CD4-positive, alpha-beta T cell treated with Interleukin-4 for 4 hours (primary cell): Measurements from ENCODE around the gene TMEM126A.
"Not testable (repeated sequence)": the region's sequence is repeated elsewhere in the genome, so short reads cannot be mapped to it uniquely, and the experiment has no call there.

Experiments
- DNase-seq: peaks from one replicate; pipeline ENCODE4 v3.0.0-alpha.2; 2020

Gene TMEM126A

DNA sequence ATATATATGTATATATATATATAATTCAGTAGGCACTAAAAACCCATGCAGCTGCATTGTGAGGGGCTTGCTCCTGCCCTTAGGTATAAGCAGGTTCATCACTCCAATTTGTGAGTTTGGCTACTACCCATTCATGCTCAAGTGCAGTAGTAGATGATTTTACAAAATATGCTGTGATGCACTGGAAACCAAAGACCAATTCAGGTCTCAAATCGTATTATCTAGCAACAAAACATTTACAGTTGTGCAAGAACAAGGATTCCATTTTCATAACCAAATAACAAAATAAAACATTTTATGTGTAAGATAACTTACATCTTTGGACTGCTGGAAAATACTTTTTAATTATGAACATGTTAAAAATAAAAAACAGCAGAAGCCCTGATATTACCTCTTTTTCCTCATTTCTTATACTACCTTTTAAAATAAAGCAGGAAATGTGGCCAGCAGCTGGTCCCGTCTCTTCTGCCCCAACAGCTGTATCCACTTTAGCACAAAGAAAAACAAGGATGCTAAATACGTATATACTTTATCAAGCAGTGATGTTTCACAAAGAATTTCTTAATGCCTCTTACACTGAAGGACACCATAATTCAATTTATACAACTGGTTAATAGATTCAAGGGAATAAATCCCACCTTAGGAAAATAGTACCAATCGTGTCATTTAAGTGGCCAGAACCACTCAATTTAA lies 14.4 kb downstream of the TMEM126A start:
- DNase-seq: no peak

DNA sequence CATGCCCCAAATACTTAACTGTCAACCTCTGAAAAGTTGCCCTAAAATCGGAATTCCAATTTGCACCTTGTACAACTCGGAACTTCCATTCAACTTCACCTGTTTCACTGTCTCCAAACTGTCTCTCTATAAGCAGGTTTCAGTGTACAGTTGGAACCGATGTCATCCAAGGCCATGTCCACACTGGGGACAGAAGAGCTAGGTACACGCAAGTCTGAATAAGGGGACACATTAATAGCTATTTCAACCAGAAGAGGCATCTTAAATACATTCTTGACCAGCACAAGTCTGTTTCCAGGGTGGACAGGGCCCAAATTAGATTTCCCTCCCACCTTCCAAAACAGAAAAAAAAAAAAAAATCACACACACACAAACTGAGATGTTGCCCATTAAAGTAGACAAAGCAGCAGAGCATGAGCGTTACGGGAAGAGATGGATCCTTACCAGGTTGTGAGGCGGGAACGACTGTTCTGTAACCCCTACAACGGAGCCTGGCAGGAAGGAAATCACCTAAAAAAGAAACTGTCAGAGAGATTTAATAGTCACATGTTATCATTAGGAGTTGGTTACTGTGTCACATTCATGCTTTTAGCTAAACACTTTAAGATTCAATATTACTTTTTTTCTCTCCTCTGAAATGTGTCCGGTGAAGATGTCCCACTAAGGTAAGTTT lies 15.4 kb downstream of the TMEM126A start:
- peak; percentile 36 for DNase-seq

- peak; percentile 88 for DNase-seq
Observed at GRCh38 chr11:85663753-85664614, 16.2 kb downstream of the TMEM126A start.

DNA sequence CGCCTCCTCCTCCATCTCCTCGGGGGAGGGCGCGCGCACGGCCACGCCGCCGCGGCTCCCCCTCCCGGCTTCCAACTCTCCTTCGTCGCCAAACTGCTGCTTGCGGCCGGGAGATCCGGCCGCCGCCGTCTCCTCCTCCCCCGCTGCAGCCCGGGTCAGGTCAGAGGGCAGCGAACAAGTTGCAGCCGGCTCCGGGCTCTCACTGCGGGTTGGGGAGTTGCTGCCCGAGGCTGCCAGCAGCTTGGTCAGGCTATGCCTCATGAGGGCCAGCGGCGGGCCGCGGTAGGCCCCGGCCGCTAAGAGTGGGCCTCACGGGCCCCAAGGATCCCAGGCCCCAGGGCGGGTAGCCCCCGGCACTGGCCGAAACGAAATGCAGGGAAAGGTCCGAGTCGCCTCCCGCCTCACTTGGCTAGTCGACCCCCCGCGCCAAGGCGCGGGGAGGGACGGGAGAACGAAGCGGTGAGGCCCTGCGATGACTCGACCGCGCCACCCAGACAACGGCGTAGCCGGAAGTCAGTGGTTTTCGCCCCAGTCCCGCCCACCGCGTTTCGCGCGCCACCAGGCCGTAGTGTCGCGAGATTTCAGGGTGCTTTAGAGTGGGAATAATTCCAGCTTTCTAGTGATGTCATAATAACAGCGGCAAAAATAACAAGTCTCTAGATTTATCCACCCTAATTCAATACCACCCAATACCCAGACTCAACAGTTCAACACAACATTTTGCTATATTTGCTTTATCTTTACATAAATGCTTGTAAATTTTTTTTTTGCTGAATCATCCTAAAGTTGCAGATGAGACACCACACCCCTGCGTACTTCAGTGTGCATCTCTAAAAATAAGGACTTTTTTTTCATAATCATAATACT lies 17.1 kb downstream of the TMEM126A start, which contains the start of gene CREBZF:
CREBZF (minus strand) TSS at position 515 of the 867 bp plus-strand sequence; CDS start at position 261, 254 bp downstream.
- DNase-seq: peak; percentile 95

DNA sequence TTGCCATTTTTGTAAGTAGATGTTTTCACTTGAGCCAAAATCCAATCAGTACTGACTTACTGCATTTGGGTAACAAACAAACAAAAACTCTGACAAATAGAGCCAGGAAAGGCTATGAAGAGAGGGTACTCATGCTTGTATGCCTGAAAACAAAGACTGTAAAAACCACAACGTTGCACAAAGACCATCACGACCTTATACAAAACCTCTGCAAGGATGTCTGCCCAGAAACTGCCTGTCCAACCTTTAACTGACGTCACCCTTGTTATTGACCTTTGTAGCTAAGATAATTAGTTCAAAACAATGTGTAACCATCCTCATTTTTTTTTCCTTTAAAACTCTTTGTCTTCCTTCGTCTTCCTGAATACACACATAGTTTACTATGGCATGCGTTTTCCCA lies 18.0 kb downstream of the TMEM126A start:
- DNase-seq: peak; percentile 15

- DNase-seq: no peak
Observed at GRCh38 chr11:85666687-85667086, 18.9 kb downstream of the TMEM126A start.

DNA sequence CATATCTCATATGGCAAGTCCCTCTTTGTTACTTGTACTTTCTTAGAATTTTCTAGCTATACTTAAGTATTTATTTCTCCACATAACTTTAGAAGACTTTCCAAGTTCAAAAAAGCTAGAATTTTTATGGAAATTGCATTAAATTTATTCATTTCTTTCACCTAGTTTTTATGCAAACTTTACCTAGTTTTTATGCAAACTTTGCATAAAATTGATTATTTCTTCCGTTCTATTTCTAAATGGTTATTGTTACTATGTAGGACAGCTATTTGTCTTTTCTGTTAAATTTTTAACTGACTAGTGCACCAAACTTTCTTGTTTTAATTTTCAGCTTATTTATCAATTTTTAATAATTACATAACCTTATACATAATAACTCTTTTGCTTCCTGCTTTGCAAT lies 20.4 kb downstream of the TMEM126A start:
- no peak for DNase-seq

GRCh38 chr11:85670949-85671663 lies 23.3 kb downstream of the TMEM126A start:
- DNase-seq: not testable (repeated sequence)

GRCh38 chr11:85672105-85672902 lies 24.5 kb downstream of the TMEM126A start:
- DNase-seq: no peak

DNA sequence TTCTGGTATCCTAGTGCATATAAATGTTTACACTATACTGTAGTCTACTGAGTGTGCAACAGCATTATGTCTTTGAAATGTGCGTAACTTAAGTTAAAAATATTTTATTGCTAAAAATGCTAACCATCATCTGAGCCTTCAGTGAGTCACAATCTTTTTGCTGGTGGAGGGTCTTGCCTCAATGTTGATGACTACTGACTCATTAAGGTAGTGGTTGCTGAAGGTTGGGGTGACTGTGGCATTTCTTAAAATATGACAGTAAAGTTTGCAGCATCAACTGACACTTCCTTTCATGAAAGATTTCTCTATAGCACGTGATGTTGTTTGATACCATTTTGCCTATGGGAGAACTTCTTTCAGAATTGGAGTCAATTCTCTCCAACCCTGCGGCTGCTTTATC lies 25.6 kb downstream of the TMEM126A start:
- no peak for DNase-seq

DNA sequence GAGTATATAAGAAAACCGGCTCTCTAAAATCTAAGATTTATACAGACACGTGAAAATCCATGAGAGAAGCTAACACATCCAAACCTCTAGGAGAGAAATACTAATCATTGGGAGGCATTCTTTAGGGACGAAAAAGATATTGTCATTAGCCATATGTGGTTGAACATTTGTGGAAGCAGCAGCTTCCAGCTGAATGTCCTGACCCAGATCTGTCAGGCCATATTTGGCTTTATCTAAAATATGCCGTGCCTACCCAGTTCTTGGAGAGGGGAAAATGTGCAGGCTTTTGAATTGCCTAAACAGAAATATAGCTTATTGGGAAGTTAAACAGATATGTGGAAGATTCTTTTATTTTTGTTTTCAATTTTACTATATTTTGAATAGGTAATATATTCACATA lies 31.8 kb downstream of the TMEM126A start:
- no peak for DNase-seq

GRCh38 chr11:85680897-85681296 lies 33.1 kb downstream of the TMEM126A start:
- peak; percentile 15 for DNase-seq

DNA sequence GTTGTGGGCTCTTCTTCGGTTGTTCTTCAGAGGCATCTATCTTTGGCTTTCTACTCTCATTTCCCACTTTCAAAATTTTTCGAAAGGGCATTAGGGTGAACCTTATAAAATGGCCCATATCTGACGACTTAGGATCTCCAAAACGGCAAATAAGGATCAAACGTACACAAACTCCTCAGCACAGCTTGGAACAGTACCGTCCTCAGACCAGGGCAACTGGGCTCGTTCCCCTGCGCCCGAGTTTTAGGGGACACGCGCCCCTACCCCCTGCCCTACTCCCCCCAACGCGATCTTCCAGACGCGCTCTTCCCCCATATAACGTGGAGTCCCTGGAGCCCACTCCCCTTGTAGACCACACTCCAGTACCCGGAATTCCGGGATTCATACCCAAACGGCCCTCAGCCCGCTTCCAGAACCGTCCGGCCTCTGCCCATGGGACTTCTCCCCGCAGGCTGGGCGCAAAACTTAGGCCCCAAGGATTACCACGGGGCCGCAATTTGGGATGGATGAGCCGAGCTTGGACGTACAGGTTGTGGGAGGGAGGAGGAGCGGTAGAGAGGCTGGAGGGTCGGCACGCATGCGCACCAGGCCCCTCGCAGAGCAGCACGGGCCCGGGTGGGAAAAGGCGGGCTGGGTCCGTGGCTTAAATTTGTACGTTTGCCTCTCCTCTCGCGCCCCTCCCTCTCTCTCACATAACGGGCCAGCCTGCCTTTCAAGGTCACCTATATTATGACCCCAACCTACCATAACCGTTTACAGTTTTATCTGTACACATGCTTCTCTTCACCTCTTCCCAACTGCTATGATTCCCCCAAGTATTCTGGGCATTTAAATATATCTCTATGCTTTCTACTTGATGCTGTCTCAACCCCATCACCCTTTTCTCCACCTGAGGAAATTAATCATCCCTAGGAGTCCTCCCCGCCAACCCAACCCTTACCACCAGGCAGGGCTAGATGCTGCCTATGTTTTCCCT lies 34.9 kb downstream of the TMEM126A start:
- DNase-seq: peak; percentile 34

DNA sequence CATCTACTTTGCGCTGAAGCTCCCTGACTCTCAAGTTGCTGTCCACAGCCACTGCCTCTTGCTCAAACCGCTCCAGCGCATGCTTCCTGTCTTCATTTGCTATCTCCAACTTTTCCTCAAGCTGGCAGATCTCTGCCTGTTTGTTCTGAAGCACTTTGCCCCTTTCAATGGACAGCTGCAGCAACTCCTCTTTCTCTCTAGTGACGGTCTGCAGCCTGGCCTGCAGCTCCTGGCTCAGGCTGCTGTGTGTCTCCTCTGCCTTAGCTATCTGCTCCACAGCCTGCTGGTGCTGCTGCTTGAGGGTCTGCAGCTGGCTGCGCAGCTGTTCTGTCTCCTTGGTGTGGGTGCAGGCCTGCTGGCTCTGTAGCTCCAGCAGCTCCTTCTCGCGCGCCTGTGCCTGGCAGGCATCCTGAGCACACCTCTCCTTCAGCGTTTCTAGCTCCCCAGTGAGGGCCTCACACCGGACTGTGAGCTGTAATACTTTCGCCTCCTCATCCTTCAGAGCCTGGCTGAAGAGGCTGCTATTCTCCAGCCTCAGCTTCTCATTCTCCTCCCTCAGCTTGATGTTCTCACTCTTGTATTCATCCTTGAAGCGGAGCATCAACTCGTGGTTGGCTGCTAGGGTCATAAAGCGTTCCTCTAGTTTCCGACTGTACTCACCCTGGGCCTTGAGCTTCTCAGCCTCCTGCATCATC lies 37.5 kb downstream of the TMEM126A start:
- DNase-seq: no peak

- DNase-seq: no peak
Observed at GRCh38 chr11:85685820-85686459, 38.2 kb downstream of the TMEM126A start, which contains the start of gene CCDC89. CCDC89 (minus strand) TSS chr11:85686195; CDS start chr11:85686130, 65 bp downstream.

DNA sequence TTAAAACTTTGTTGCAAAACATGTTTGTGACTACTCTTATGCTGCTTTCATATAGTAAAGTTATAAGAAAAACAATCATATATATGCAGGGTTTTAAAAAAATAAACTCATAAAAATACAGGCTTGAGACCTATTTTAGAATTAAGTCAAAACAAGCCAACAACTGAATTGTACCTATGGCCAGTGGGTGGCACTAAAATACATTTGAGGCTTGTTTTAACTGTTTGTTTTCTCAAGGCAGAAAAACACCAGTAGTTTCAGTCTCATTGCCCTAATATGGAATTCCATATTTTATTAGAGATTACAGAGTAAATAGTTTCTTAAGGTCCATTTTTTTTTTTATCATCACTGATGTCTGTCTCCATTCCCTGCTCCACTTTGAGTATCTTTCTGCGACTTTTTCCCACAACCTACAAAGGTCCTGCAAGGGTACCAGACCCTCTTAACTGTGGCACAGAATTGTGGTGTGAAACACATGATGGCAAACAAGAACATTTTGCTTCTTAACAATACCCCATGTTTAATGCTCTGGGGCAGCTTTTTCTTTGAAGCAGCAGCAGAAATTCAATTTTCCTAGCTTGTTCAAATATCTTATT lies 46.7 kb downstream of the TMEM126A start:
- peak; percentile 51 for DNase-seq

DNA sequence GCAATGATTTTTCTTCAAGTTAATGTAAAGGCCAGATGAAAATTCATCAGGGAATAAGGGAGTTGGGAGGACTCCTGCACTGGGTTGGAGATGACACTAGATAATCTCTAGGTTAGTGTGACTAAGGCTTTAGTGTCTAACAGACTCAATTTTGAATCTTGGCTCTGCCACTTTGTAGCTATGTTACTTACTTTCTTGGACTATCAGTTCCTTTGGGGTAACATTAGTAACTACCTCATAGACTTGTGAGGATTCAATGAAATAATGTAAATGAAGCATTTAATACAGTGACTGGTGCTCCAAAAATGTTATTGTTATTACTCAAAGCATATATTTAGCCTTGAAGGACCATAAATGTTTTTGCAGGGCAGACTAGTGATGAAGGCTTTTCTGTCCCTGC lies 47.8 kb downstream of the TMEM126A start:
- no peak for DNase-seq

GRCh38 chr11:85697747-85698146 lies 50.0 kb downstream of the TMEM126A start:
- no peak for DNase-seq
